HG03097 (cell line): ENCODE measurements around the gene ETFB.

ENCODE experiments used
- ATAC-seq: cut with Tn5 transposase; IDR thresholded peaks from one replicate; pipeline ENCODE4 v1.9.1; 2021; ENCODE audit not compliant: unreplicated experiment, low FRiP score

The ETFB gene

DNA sequence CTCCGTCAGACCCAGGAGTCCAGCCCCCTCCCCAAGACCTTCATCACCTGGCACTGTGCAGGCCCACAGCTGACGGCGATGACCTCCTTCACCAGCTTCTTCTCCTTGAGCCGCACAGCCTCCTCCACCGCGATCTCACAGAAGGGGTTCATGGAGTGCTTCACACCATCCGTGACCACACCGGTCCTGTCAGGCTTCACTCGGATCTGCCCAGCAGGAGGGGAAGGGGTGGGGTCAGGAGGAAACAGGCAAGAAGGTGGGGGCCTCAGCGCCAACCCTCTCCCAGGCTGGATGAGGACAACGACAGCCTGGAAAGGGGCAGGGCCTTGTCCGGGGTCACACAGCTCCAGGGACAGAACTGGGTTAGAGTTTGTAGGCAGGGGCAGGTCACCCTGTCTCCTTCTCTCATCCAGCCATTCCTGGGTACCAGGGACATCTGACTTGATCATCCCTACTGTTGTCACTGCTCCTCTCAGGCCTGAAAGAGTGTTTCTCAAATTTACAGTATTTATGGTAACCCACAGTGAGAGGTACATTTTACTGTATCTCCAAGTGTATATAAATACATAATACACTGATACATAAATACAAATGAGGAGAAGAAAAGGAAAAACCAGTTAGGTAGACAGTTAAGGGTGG lies 12.0 kb downstream of the ETFB start:
- ATAC-seq, result no peak

- ATAC-seq, result no peak
Measured at GRCh38 chr19:51352783-51353360, 13.3 kb downstream of the ETFB start.

DNA sequence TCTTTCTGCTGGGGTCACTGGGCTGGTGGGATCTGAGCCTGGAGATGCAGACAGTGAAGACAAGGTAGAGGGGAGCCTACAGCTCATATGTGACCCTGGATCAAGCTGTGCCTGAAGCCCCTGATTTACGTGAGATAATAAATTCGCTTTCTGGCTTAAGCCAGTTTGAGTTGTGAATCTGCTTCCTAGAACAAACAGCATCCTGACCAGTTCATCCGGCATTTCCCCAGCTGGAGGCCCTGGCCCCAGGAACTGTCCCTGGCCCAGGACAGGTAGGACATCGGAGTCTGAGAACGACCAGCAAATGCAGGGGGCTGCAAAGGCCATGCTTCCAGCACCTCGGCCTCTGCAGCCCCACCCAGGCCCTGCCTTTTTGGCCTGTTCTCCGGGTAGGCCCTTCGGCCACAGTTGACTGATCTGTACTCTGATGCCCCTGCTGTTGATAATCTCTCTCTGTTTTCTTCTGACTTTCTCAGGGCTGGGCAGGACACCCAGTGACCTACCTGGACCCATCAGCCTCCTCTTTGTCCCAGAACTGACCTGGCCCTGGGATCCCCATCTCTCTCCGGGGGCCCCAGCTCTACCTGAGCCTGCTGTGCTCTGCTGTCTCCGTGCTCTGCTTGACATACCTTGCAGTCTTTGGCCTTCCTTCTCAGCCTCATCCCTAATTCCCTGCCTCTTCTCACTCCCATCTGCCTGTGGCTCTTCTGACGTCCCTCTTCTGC lies 14.8 kb downstream of the ETFB start:
- ATAC-seq, result no peak

GRCh38 chr19:51347209-51347928 lies 18.8 kb downstream of the ETFB start:
- no peak for ATAC-seq

DNA sequence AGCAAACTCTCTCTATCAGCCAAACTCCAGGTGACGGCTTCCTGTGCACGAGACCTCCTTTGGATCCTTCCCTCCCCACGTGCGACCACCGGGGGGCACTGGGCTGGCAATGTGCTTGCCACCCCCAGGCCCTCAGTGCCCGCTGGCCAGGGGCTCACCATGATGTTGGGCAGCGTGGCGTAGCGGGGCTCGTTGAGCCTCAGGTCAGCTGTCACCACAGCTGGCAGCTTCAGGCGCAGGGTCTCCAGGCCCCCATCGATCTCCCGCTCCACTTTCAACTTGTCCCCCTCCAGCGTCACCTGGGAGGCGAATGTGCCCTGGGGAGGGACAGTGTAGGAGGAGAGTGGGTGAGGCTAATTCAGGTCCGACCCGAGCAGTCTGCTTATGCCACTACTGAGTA lies 19.4 kb downstream of the ETFB start:
- ATAC-seq, result no peak

DNA sequence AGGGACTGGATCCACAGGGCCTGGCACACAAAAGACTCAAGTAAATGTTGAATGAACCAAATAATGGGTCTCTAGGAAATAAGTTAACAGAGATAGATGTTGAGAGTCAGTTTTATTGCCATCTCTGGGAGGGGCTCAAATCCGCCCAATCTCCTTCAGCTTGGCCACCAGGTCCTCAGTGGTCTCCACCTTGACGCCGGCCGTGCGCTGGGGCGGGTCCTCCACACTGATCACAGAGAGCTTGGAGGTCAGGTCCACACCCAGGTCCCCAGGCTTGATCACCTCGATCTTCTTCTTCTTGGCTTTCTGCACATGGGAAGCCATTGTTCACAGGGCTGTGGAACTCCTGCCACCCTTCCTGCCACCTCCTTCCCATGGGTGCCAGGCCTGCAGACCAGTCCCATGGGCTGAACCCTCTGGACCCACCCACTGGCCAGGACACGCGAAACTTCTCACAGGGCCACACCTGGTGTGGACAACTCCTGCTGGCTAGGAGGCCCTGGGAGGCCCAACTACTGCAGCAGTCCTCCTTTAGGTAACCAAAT lies 21.0 kb downstream of the ETFB start:
- ATAC-seq, result no peak

DNA sequence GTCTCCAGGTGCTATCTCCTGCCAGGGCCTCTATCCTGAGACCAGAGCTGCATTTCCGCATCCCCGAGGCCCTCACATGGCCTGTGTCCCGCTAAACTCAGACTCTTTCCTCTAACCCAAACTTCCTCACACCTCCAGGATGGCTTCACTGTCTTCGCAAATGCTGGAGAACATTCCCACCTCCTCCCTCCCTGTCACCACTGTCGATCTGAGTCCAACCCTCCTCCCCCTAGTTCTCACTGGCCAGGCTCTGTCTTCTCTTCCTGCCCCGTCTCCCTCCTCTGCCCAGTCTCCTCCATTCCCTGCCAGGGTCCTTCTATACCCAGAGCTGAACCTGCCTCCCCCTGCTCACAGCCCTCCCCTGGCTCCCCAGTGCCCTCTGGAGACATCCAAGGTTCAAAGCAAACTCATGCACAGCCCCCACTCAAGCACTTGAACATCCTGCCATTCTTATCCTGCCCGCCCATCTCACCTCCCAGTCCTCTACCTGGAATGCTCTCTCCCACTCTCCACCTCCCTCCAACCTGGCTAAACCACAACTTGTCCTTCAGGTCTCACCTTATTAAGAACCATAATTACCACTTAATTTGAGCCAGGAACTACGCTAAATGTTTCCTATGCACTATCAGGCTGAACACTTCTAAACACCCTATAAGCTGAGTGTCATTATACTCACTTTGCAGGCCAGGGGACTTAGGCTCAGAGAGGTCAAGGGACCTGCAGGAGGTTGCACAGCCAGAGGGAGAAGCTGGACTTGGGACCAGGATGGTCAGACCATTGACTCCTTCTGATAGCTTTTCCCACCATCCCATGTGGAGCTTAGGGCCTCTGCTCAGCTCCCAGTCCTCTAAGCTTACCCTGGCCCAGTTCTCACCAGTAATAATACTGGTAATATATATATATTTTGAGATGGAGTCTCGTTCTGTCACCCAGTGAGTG lies 23.3 kb downstream of the ETFB start:
- ATAC-seq, result no peak

DNA sequence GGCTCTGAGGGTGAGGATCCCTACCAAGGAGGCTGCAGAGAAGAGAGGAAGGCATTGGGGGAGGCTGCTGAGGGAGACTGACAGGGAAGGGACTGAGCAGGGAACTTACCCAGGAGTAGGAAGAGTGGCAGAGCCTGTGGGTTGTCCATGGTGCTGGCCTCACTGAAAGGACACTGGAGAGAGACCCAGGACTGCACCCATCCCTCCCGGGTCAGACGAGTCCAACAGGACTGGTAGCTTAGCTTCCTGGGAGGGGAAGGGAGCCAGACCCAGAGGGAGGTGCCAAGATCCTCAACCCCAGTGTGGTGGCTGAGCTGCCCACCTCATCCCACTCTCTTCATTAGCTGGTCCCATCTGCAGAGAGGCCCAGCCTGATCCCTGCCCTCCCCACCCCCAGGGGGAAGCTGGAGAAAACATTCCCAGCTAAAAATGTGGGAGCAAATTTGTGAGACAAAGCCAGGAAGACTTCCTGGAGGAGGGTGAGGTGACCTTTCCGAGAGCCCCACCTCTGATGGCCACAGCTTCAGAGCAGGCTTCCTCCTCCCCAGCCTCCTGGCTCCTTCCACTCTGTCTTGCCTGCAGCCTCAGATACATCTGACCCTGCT lies 24.1 kb downstream of the ETFB start, which contains the start of gene VSIG10L:
Gene VSIG10L (minus strand): TSS at position 164 of the 605 bp plus-strand sequence. CDS start 15 bp downstream, at position 149.
- ATAC-seq, result no peak

- no peak for ATAC-seq
Measured at GRCh38 chr19:51341066-51341465, 25.1 kb downstream of the ETFB start.

DNA sequence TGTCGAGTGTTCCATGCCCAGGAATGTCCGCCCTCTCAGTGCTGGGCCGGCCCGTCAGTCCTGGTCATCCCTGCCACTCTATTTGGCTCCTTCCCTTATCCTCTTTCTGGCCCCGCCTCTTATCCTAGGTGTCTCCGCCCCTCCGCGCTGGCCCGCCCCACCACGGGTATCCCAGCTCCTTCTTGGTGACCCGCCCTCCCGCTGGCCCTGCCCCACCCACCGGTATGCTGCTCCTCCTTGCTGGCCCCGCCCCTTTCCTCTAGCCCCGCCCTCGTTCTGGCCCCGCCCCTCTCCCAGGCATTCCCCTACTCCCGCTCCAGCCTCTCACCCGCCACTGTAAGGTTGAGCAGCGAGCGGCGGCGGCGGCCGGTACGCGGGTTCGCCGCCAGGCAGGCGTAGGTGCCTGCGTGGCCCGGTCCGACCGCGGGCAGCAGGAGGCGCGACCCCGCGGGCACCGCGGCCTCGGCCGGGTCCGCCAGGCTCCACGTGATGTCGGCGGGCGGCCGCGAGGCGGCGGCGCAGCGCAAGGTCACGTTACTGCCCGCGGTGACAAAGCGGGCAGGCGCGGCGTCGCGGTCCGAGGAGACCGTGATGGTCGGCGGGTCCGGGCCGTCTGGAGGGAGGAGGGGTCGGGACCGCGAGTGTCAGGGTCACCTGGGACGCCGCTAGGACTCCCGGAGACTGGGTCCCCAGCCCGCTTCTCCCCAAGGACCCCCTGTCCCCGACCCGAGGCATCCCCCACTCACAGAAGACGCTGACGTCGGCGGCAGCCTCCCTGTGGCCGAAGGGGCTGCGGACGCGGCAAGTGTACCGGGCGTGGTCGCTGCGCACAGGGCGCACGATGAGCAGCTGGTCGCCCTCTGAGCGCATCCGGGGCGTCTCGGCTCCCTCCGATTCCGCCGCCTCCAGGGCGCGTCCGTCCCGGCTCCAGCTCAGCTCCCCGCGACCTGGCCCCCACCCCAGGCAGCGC lies 26.2 kb downstream of the ETFB start:
- ATAC-seq, result peak; percentile 37

GRCh38 chr19:51339313-51339686 lies 26.9 kb downstream of the ETFB start:
- ATAC-seq, result no peak

DNA sequence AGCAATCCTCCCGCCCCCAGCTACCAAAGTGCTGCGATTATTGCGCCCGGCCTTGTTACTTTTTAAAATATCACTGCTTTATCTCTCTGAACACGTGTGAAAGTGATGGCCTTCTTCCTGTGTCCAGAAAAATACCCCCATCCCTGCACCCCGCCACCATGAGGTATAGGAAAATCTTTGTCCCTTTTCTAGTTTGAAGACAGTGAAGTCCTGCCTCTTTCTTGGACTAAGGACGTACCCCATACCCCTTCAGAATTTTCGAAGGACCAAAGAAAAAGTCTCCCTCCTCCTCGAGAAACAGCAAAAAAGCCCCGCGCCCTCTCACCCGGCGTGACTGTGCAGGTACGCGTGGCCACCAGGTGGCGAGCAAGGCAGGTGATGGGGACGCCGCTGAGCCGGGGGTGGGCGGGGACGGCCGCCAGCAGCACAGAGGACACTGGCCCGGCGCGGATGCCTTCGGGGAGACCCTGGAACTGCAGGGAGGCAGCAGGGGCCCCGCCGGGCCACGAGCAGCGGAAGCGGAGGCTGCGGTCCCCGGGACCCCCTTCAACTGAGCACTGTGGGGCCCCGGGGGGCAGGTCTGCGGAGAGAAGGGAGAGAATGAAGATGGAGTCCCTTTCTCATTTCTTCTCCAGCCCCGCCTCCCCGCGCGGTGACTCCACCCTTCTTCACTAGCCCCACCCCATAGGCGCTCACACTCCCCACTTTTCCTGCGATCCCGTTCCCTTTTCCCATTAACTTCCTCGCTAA lies 27.4 kb downstream of the ETFB start:
- ATAC-seq, result peak; percentile 57

DNA sequence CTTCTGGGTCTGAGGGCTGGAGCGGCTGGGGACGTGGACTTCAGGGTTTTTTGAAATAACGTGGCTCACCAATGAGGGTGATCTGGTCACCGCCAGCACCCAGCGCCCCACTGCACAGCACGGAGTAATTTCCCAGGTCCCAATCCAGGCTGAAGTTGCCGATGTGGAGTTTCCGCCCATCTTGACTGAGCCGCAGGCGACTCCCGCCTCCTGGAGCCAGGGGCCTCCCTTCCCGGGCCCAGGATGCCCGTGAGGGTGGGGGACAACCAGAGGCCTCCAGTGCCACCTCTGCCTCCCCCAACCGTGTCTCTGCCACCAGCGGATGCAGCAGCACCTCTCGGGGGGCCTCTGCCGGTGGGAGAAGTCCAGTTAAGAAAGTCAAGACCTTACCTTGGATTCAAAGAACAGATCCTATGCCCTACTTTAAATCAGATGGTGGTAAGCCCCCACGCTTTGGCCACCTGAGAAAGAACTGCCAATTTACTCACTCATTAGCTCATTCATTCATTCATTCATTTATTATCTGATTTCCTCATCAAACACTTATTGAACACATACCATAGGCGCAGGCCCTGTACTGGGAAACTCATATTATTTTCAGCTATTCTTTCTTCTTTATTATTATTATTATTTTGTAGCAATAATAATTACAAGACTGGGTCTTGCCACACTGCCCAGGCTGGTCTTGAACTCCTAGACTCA lies 28.2 kb downstream of the ETFB start:
- ATAC-seq, result no peak

DNA sequence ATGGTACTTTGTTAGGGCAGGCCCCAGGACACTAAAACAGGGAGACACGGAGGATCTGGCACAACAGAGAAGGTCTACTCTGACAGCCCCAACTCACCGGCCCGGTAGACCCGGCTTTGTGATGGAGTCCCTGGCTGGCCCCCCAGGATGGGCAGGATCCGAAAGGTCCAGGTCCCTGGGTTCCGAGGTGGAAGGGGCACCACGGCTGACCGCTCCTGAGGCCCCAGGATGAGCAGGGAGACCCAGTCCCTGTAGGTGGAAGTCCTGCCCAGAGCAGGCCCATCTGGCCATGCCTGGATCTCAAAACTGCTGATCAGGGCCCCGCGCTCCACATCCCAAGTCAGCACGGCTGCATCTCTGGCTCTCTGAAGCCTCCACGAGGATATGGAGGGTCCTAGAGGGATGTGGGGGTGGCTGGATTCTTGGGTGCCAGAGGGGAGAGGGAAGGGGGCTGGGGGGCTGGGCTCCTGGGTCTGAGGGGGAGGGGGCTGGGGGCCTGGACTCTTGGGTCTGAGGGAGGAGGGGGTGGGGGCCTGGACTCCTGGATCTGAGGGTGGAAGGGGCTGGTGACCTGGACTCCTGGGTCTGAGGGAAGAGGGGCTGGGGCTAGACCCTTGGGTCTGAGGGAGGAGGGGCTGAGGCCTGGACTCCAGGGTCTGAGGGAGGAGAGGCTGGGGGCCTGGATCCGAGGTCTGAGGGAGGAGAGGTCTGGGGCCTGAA lies 28.9 kb downstream of the ETFB start:
- ATAC-seq, result no peak

DNA sequence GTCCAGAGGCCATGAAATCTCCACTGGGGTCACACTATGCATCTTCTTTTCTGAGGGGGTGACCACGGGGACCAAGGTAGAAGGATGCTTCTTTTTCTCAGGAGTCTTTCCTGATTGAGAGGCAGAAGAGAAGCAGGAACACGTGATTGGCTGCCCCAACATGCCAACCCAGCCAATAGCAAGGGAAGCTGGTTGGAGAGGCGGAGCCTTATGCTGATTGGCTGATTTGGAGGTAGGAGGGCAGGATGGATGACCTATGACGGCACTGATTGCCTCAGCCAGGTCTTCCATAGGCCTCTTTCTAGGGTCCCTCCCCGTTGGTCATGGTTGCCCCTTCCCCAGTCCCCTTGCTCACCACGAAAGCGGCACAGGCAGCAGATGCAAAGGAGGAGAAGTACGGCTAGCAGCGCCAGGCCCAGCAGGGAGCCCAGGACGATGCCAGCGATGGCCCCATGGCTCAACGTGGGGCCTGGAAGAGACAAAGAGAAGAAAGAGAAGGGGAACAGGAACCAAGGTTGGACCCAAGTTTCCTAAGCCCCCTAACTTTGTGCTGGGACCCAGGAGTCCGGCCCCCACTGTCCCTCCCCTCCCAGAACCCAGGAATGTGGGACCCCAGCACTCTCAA lies 32.2 kb downstream of the ETFB start:
- no peak for ATAC-seq

DNA sequence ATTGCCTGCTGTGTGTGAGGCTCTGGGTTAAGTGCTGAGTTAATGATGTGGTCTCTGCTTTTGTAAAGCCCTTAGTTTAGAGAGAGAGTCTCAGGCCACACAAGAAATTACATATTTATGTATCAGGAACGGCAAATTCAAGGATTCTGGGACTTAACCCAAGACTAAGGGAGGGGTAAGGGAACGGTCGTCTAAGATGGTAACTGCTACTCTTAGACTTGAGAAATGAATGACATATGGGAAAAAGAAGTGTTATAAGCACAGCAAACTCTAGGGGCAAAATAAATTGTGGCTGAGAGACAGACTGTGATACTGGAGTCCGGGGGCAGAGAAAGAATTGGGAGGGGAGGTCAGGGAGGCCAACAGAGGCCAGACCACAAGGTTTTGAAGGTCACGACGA lies 34.5 kb downstream of the ETFB start:
- no peak for ATAC-seq
